ENCODE data around the gene FKBP2.

Gene FKBP2

GRCh38 chr11:64285885-64286800, 45.2 kb downstream of the FKBP2 start (continued):
- TF ChIP-seq ZNF148 (tag by site-specific recombination; IDR thresholded peaks at IDR 0.05; ENCODE audit: borderline replicate concordance) (no peak), ZNF843 (tag by site-specific recombination; IDR thresholded peaks at IDR 0.05) (no peak), ZFP69B (tag by site-specific recombination; IDR thresholded peaks at IDR 0.05) (no peak), ZNF398 (tag by site-specific recombination; IDR thresholded peaks at IDR 0.05) (peak; percentile 83), ZNF266 (tag by site-specific recombination; IDR thresholded peaks at IDR 0.05; ENCODE audit: low read depth) (no peak), KLF1 (tag by site-specific recombination; IDR thresholded peaks at IDR 0.05) (no peak), ZNF335 (tag by site-specific recombination; conservative IDR thresholded peaks at IDR 0.05) (peak; percentile 8), ZNF473 (tag by site-specific recombination; IDR thresholded peaks at IDR 0.05) (no peak), ZNF184 (tag by site-specific recombination; IDR thresholded peaks at IDR 0.05) (no peak), ZNF621 (tag by site-specific recombination; IDR thresholded peaks at IDR 0.05) (no peak), ZNF629 (tag by site-specific recombination; IDR thresholded peaks at IDR 0.05) (no peak), ZSCAN30 (tag by site-specific recombination; IDR thresholded peaks at IDR 0.05) (no peak), ZFP37 (tag by site-specific recombination; IDR thresholded peaks at IDR 0.05) (no peak), CTCF (tag by site-specific recombination; IDR thresholded peaks at IDR 0.05) (peak; percentile 67), ZNF157 (tag by site-specific recombination; IDR thresholded peaks at IDR 0.05) (no peak), ZNF830 (tag by site-specific recombination; IDR thresholded peaks at IDR 0.05; ENCODE audit: low read depth) (no peak), ZNF362 (tag by site-specific recombination; IDR thresholded peaks at IDR 0.05) (no peak), KLF17 (tag by site-specific recombination; IDR thresholded peaks at IDR 0.05) (no peak), ZNF223 (tag by site-specific recombination; IDR thresholded peaks at IDR 0.05) (peak; percentile 90), ZNF670 (tag by site-specific recombination; IDR thresholded peaks at IDR 0.05; ENCODE audit: low read depth) (no peak), KLF7 (tag by site-specific recombination; IDR thresholded peaks at IDR 0.05; ENCODE audit: borderline replicate concordance) (no peak), HOXC10 (CRISPR knock-in tag; IDR thresholded peaks at IDR 0.05) (no peak), ZNF521 (tag by site-specific recombination; IDR thresholded peaks at IDR 0.05) (no peak), ZBTB17 (tag by site-specific recombination; IDR thresholded peaks at IDR 0.05) (no peak), ZFP41 (tag by site-specific recombination; IDR thresholded peaks at IDR 0.05; ENCODE audit: borderline replicate concordance) (no peak), ZNF175 (tag by site-specific recombination; IDR thresholded peaks at IDR 0.05) (no peak), MEIS1 (CRISPR knock-in tag; IDR thresholded peaks at IDR 0.05; ENCODE audit: borderline replicate concordance) (no peak)
- TF ChIP-seq, protein P1, sequence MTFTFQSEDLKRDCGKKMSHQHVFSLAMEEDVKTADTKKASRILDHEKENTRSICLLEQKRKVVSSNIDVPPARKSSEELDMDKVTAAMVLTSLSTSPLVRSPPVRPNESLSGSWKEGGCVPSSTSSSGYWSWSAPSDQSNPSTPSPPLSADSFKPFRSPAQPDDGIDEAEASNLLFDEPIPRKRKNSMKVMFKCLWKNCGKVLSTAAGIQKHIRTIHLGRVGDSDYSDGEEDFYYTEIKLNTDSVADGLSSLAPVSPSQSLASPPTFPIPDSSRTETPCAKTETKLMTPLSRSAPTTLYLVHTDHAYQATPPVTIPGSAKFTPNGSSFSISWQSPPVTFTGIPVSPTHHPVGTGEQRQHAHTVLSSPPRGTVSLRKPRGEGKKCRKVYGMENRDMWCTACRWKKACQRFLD (tag by site-specific recombination; IDR thresholded peaks at IDR 0.05): no peak
- TF ChIP-seq, protein P2, sequence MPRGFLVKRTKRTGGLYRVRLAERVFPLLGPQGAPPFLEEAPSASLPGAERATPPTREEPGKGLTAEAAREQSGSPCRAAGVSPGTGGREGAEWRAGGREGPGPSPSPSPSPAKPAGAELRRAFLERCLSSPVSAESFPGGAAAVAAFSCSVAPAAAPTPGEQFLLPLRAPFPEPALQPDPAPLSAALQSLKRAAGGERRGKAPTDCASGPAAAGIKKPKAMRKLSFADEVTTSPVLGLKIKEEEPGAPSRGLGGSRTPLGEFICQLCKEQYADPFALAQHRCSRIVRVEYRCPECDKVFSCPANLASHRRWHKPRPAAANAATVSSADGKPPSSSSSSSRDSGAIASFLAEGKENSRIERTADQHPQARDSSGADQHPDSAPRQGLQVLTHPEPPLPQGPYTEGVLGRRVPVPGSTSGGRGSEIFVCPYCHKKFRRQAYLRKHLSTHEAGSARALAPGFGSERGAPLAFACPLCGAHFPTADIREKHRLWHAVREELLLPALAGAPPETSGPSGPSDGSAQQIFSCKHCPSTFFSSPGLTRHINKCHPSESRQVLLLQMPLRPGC (tag by site-specific recombination; IDR thresholded peaks at IDR 0.05): no peak
